ENCODE data around the gene TOP3A.
"Not testable (repeated sequence)": the region's sequence is repeated elsewhere in the genome, so short reads cannot be mapped to it uniquely, and the experiment has no call there.

TOP3A gene

GRCh38 chr17:18324140-18325050, 9.6 kb upstream of the TOP3A start:
- DNase-seq, result no peak

GRCh38 chr17:18323507-18324139, 8.8 kb upstream of the TOP3A start:
- DNase-seq, result no peak

DNA sequence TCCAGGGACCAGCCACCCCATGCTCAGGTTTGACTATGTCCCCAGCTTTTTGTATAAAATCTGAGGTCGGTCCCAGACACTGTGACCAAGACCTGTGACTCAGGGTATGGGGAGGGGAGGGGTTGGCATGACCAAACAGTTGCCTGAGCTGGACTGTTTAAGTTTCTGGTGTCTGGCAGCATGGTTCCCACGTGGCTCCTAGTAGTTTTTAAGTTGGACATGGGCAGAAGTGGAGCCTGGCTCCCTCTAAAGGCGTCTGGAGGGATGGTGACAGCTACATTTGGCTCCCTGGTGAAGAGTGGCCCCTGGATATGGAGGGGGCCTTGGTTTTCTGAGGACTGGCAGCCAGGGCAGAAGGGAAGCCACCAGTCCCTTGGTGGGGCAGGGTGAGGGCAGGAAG, 8.2 kb upstream of the TOP3A start:
- DNase-seq, result no peak

DNA sequence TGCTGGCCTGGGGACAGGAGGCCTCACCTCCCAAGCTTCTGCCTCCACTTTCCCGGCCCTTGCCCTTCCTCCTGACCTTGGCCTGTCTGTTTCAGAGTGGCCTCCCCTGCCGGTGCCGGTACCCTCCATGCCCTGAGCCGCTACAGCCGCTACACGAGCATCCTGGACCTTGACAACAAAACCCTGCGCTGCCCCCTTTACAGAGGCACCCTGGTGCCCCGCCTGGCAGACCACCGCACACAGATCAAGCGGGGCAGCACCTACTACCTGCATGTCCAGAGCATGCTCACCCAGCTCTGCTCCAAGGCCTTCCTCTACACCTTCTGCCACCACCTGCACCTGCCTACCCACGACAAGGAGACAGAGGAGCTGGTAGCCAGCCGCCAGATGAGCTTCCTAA, 7.7 kb upstream of the TOP3A start:
- DNase-seq, result no peak

DNA sequence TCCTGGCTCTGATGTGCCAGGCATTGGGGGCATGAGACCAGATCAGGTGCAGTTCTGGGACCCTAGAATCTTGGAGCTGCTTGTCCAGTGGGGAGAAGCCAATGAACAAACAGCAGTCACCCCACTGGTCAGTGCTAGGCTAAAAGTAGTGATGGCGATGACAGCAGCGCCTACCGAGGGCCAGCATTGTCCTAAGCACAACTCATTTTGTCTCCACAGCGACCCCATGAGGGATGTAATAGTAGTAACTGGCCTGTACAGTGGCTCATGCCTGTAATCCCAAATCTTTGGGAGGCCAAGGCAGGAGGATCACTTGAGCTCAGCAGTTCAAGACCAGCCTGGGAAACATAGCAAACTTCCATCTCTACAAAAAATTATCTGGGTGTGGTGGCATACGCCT, 6.5 kb upstream of the TOP3A start:
- DNase-seq, result no peak

DNA sequence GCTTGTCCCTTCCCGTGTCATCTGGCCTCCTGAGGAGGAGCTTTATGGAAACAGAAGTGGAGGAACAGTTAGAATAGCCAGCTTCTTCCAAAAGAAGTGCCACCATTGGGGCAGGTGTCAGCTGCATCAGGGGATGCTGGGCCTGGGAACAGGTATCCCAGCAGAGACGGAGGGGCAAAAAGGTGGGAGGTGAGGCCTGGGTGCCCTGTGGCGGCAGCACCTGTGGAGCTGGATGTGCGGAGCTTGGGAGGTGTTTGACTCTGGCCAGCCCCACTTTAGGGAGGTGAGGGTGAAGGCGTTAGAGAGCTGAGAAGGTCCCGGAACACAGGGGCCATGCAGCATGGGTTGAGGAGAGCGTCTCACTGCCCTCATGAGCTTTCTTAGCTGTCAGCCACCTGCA, 5.5 kb upstream of the TOP3A start:
- DNase-seq, result no peak

DNA sequence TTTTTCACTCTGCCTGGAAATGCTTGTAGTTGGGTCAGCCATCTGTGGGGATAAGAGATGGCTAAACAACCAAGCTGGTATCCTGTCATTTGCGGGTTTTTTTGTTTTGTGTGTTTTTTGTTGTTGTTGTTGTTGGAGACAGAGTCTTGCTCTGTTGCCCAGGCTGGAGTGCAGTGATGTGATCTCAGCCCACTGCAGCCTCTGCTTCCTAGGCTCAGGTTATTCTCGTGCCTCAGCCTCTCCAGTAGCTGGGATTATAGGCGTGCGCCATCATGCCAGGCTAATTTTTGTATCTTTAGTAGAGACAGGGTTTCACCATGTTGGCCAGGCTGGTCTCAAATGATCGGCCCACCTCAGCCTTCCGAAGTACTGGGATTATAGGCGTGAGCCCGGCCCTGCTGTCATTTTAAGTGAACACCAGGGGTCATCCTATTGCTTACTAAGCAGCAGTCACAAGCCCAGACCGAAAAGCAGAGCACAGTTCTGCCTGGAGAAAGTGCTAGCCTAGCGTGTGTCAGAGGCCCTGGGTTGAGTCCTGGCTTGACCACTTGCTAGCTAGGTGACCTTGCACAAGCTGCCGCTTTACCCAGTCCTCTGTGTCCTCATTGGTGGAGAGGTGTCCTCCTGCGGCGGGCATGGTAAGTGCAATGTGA, 4.9 kb upstream of the TOP3A start:
- DNase-seq, result no peak

DNA sequence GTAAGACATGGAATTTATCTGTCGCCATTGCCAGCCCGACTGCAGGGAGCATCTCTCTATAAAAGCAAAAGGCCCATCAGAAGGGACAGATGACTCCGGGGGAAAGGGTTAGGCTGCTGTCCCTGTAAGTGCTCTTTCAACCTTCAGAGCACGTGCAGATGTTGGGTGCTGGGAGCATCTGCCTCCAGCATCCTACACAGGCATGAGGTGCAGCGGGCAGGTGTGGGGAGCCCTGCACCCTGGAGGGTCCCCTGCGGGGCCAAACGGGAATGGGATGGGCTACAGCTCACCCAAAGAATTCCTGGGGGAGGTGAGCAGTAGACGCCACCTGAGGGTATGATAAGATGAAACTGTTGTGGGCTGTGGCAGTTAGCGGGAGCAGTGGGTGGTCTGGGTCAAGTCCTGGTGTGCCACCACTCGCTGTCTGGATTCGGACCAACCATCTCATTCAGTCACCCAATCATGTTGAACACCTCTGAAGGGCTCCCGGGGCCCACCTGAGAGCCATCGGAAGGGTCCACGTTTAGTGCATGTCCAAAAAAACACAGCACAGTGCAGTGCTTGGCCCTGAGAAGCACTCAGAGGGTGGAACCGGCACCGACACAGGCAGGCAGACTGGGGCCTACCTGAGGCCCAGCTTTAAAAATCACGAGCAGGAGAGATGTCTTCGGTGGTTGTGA, 4.1 kb upstream of the TOP3A start:
- DNase-seq, result no peak

DNA sequence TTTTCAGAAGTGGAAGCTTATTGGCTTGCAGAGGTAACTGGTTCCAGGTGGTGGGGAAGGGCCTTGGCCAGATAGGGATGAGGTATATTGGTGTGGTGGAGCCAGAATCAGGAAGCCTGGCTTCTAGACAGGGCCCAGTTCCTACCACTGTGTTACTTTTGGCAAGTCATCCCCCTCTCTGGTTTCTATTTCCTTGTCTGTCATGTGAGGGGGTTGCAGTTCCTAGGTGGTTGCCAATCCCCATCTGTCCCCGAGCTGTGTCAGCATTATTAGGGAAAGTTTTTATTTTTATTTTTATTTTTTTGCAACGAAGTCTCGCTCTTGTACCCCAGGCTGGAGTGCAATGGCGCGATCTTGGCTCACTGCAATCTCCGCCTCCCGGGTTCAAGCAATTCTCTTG, 3.3 kb upstream of the TOP3A start:
- no peak for DNase-seq

GRCh38 chr17:18315961-18316360, 1.2 kb upstream of the TOP3A start:
- DNase-seq, result no peak

DNA sequence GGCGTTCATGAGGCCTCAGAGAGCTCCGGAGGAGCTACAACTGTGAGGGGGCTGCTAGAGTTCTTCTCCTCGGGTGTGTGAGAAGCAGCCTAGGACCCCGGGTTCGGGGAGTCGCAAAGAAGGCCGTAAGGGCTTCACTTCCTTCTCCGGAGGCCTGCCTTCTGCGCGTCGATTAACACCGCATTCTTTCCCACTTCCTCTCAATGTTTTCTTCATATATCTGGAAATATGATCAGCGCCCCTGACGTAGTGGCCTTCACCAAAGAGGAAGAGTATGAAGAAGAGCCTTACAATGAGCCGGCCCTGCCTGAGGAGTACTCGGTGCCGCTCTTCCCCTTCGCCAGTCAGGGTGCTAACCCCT, 748 bp upstream of the TOP3A start:
- DNase-seq, result no peak

GRCh38 chr17:18314059-18314730, 599 bp downstream of the TOP3A start:
- no peak for DNase-seq

- DNase-seq, result no peak
These were observed 5.6 kb downstream of the TOP3A start for GRCh38 chr17:18309202-18309601.

GRCh38 chr17:18303206-18303605, 11.6 kb downstream of the TOP3A start:
- DNase-seq, result not testable (repeated sequence)

DNA sequence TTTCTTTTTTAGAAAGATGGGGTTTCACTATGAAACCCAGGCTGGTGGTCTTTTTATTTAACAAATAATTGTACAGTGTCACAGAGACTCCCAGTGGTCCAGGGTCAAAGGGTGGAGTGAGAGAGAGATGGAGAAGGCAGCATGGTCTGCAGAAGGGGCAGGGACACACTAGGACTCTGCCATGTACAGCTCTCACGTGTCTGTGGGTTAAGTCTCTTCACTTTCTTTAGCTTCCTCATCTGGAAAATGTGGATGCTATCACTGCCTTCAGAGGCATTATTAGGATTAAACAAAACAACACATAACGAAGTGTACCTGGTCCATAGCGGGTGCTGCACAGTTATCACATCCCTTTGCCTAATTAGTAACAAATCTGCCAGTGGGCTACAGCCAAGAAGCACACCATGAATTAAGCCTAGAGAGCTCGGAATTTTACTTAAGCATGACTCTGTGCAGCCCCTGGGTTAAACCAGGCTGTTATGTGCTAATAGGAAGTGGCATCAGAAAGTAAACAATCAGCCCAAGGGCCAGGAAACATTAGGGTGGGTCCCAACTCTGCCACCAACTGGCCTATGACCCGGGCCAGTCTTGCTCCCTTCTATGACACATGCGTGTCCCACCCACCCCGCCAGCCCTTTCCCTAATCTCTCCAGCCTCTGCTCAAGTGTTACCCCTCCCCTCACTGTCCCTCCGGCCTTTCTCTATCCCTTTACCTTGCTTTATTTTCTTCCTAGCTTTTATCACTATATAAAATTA, 13.9 kb downstream of the TOP3A start:
- DNase-seq, result no peak

DNA sequence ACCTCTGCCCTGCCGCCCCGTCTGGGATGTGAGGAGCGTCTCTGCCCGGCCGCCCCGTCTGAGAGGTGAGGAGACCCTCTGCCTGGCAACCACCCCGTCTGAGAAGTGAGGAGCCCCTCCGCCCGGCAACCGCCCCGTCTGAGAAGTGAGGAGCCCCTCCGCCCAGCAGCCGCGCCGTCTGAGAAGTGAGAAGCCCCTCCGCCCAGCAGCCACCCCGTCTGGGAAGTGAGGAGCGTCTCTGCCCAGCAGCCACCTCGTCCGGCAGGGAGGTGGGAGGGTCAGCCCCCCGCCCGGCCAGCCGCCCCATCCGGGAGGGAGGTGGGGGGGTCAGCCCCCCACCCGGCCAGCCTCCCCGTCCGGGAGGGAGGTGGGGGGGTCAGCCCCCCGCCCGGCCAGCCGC, 16.7 kb downstream of the TOP3A start:
- DNase-seq, result not testable (repeated sequence)

DNA sequence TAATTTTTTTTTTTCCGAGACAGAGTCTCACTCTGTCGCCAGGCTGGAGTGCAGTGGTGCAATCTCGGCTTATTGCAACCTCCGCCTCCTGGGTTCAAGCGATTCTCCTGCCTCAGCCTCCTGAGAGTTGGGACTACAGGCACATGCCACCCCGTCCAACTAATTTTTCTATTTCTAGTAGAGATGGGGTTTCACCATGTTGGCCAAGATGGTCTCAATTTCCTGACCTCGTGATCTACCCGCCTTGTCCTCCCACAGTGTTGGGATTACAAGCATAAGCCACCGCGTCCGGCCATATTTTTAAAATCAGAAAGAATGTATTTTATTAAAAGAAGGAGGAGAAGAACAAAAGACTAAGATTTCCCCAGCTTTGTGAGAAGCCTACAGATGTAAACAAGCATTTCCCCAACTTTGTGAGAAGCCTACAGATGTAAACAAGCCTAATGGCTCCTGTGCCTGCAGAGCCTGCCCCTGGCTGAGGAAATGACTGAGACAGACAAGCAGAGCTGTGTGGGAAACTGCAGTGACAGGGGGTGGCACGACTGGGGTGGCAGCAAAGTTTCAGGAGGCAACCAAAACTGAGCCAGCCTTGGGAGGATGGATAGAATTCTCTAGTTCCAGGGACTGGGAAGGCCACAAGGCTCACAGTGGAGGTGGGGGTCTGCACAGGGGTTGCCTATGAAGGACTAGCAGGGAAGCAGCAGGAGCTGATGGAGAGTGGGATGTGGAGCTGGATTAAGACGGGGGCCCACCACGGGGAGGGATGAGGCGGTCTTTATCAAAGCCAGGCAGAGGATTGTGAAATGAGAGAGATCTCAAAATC, 22.9 kb downstream of the TOP3A start:
- DNase-seq, result no peak

GRCh38 chr17:18285296-18285695, 29.5 kb downstream of the TOP3A start:
- DNase-seq, result no peak

- no peak for DNase-seq
These were observed 33.0 kb downstream of the TOP3A start for GRCh38 chr17:18281788-18282187.

- DNase-seq, result peak; percentile 70
These were observed 33.9 kb downstream of the TOP3A start for GRCh38 chr17:18280766-18281371.

GRCh38 chr17:18280249-18280648, 34.5 kb downstream of the TOP3A start:
- peak; percentile 9 for DNase-seq

Data from DMS79 treated with DMSO at 0.1 percent for 48 hours (cell line).